Caco-2 (cell line): ENCODE results near the gene SENP1. TPM values are rescaled to one million over a fixed set of nuclear protein-coding genes. Genes with fewer than 3 reads are reported as not detected.

Experiments used
- BruUV-seq: library from RNA; stranded (reverse); fragments of 400-500 nt; replicated peaks from 2 replicates; lab custom pipeline; 2021; lab: Mats Ljungman, UMichigan
- CTCF ChIA-PET: fragments of 300-600 bp; sonication (Branson Sonifier 250); formaldehyde crosslinking; loops from one replicate; lab custom pipeline; 2022; ENCODE audit warnings: antibody characterized with exemption; lab: Charles Lee
- POLR2A ChIA-PET: fragments of 300-600 bp; sonication (Branson Sonifier 250); formaldehyde crosslinking; loops from one replicate; lab custom pipeline; 2022; ENCODE audit warnings: antibody characterized with exemption; lab: Charles Lee
- DNase-seq, 2 experiments: peaks; one replicate each; pipeline versions ENCODE4 v3.0.0 to v3.0.0-alpha.2; 2020 to 2022
- H3K27me3 ChIP-seq: replicated peaks from 2 replicates; pipeline ENCODE4 v1.6.0; 2011; ENCODE audit warnings: low read length; ENCODE audit not compliant: control insufficient read depth, insufficient read depth
- H3K36me3 ChIP-seq: 2 replicates; pipeline ENCODE4 v1.5.1; 2011; ENCODE audit warnings: low read length; ENCODE audit not compliant: control insufficient read depth, insufficient read depth
- H3K4me1 ChIP-seq: fragments of 250-450 bp; sonication (Bioruptor Pico); 2 replicates; pipeline ENCODE4 v1.5.1; 2020; ENCODE audit warnings: mild to moderate bottlenecking
- H3K4me3 ChIP-seq: 2 replicates; pipeline ENCODE4 v1.5.1; 2011; ENCODE audit warnings: low read depth, mild to moderate bottlenecking, control low read depth, low read length
- H3K9me3 ChIP-seq: fragments of 250-450 bp; sonication (Bioruptor Pico); 2 replicates; pipeline ENCODE4 v1.5.1; 2020; ENCODE audit warnings: mild to moderate bottlenecking, moderate library complexity
- H3K27ac Mint-ChIP-seq: one replicate; pipeline ENCODE4 v1.8.0; 2022; ENCODE audit warnings: mixed read lengths; ENCODE audit not compliant: unreplicated experiment
- H3K27me3 Mint-ChIP-seq: one replicate; pipeline ENCODE4 v1.8.0; 2022; ENCODE audit warnings: mixed read lengths; ENCODE audit not compliant: insufficient read depth, unreplicated experiment
- H3K36me3 Mint-ChIP-seq: one replicate; pipeline ENCODE4 v1.8.0; 2022; ENCODE audit warnings: mild to moderate bottlenecking, mixed read lengths; ENCODE audit not compliant: insufficient read depth, unreplicated experiment
- H3K4me1 Mint-ChIP-seq: one replicate; pipeline ENCODE4 v1.8.0; 2022; ENCODE audit warnings: low read depth, mixed read lengths; ENCODE audit not compliant: unreplicated experiment
- H3K4me3 Mint-ChIP-seq: one replicate; pipeline ENCODE4 v1.8.0; 2022; ENCODE audit warnings: mild to moderate bottlenecking, moderate library complexity, mixed read lengths; ENCODE audit not compliant: unreplicated experiment
- H3K9me3 Mint-ChIP-seq: one replicate; pipeline ENCODE4 v1.8.0; 2022; ENCODE audit warnings: mixed read lengths; ENCODE audit not compliant: unreplicated experiment
- CTCF ChIP-seq, 2 experiments: fragments of 200-600 bp in 1 of 2; IDR thresholded peaks; 1 replicate in 1 of 2; 2 replicates in 1 of 2; pipeline versions ENCODE4 v1.5.1 to v1.8.0; 2011 to 2022; ENCODE audit warnings: antibody characterized with exemption in 1 of 2, control low read depth in 1 of 2, inconsistent platforms in 1 of 2, low read depth in 1 of 2, low read length in 1 of 2, mild to moderate bottlenecking in 1 of 2, moderate library complexity in 1 of 2; ENCODE audit not compliant: insufficient read depth in 1 of 2, severe bottlenecking in 1 of 2, unreplicated experiment in 1 of 2
- intact Hi-C: fragments of 100-400 bp; cut with micrococcal nuclease; formaldehyde crosslinking; loops from one replicate; pipeline ENCODE4 v1.10.0; 2022; ENCODE audit not compliant: unreplicated experiment
- total RNA-seq: library from RNA; stranded (reverse); gene quantifications from 2 replicates; pipeline ENCODE4 v1.2.3, GENCODE V29; 2022

Gene SENP1
- total RNA-seq, 1 experiment from 2014 or later: 40.4 TPM

- H3K27me3 ChIP-seq: no peaks in the 10 kb centered on the region
- no peaks in the 10 kb centered on the region for H3K4me1 ChIP-seq
- Mint-ChIP-seq H3K27me3 (no peaks in the 10 kb centered on the region), H3K4me3 (no peak overlapping the region), H3K9me3 (no peaks in the 10 kb centered on the region), H3K36me3 (peaks cover 38% of the 10 kb centered on the region), H3K4me1 (no peaks in the 10 kb centered on the region), H3K27ac (no peak overlapping the region)
- 0 out of 2 replicates have a peak, but pooled peaks cover 3% of the 10 kb centered on the region for H3K36me3 ChIP-seq
- BruUV-seq: no TSS peak
- intact Hi-C loops: no loop called here
- no peak for TF ChIP-seq CTCF (IDR thresholded peaks at IDR 0.05; ENCODE audit: insufficient read depth in 1 of 2, low read depth in 1 of 2, low read length in 1 of 2, severe bottlenecking in 1 of 2, unreplicated experiment in 1 of 2)
- H3K9me3 ChIP-seq: no peaks in the 10 kb centered on the region
- POLR2A ChIA-PET: no interaction called here
- H3K4me3 ChIP-seq: no peak overlapping the region
- CTCF ChIA-PET: no interaction called here
- no peak for DNase-seq
Observed at GRCh38 chr12:48070731-48071130, 35.1 kb downstream of the SENP1 start.

- Histone ChIP-seq H3K27me3 (no peaks in the 10 kb centered on the region), H3K4me1 (no peaks in the 10 kb centered on the region), H3K4me3 (no peak overlapping the region), H3K36me3 (0 out of 2 replicates have a peak, but pooled peaks cover 3% of the 10 kb centered on the region), H3K9me3 (no peaks in the 10 kb centered on the region)
- TF ChIP-seq CTCF (IDR thresholded peaks at IDR 0.05; ENCODE audit: insufficient read depth in 1 of 2, low read depth in 1 of 2, low read length in 1 of 2, severe bottlenecking in 1 of 2, unreplicated experiment in 1 of 2): no peak
- ChIA-PET CTCF (no interaction called here), POLR2A (no interaction called here)
- H3K9me3 Mint-ChIP-seq: no peaks in the 10 kb centered on the region
- no TSS peak for BruUV-seq
- peaks cover 45% of the 10 kb centered on the region for H3K36me3 Mint-ChIP-seq
- H3K27ac Mint-ChIP-seq: no peak overlapping the region
- no peak for DNase-seq
- no peaks in the 10 kb centered on the region for H3K4me1 Mint-ChIP-seq
- no peak overlapping the region for H3K4me3 Mint-ChIP-seq
- intact Hi-C loops: no loop called here
- H3K27me3 Mint-ChIP-seq: no peaks in the 10 kb centered on the region
Observed at GRCh38 chr12:48070033-48070432, 35.8 kb downstream of the SENP1 start.

GRCh38 chr12:48069241-48069640, 36.6 kb downstream of the SENP1 start:
- Mint-ChIP-seq H3K4me3 (no peak overlapping the region), H3K27me3 (no peaks in the 10 kb centered on the region), H3K9me3 (no peaks in the 10 kb centered on the region), H3K27ac (no peak overlapping the region), H3K36me3 (peaks cover 46% of the 10 kb centered on the region), H3K4me1 (no peaks in the 10 kb centered on the region)
- no peaks in the 10 kb centered on the region for H3K4me1 ChIP-seq
- no TSS peak for BruUV-seq
- H3K9me3 ChIP-seq: no peaks in the 10 kb centered on the region
- H3K36me3 ChIP-seq: 0 out of 2 replicates have a peak, but pooled peaks cover 3% of the 10 kb centered on the region
- intact Hi-C loops: no loop called here
- no peaks in the 10 kb centered on the region for H3K27me3 ChIP-seq
- DNase-seq: no peak
- CTCF ChIA-PET: interaction anchor here (0.7 kb wide), 1 partner anchor 15 kb away, joined by 4 read pairs; no protein-coding TSS in a partner anchor
- no peak for TF ChIP-seq CTCF (IDR thresholded peaks at IDR 0.05; ENCODE audit: insufficient read depth in 1 of 2, low read depth in 1 of 2, low read length in 1 of 2, severe bottlenecking in 1 of 2, unreplicated experiment in 1 of 2)
- H3K4me3 ChIP-seq: no peak overlapping the region
- POLR2A ChIA-PET: no interaction called here
